A549 (cell line): Measurements from ENCODE around the gene TARDBP. TPM values are rescaled to one million over a fixed set of nuclear protein-coding genes. Genes with fewer than 3 reads are reported as not detected.

Source experiments
- ATAC-seq, 2 experiments: fragments of 200-7000 bp in 1 of 2; fragments of >200 bp in 1 of 2; cut with Nextera tagmentation in 1 of 2; cut with Tn5 transposase in 1 of 2; 3 replicates each; pipeline versions ENCODE4 v1.8.0 to v1.9.1; 2018 to 2020; ENCODE audit warnings: mild to moderate bottlenecking in 1 of 2, moderate library complexity in 1 of 2
- CTCF ChIA-PET: fragments of 300-600 bp; sonication (Branson Sonifier 250); formaldehyde crosslinking; extraction: SDS; loops from one replicate; lab custom pipeline; 2021; ENCODE audit warnings: antibody characterized with exemption, inconsistent platforms; lab: Yijun Ruan, JAX
- POLR2A ChIA-PET: fragments of 350-600 bp; formaldehyde crosslinking; extraction: SDS; loops from one replicate; lab custom pipeline; 2021; ENCODE audit warnings: antibody characterized with exemption, inconsistent platforms; lab: Yijun Ruan, JAX
- DNase-seq, 2 experiments: peaks; one replicate each; pipeline versions ENCODE4 v3.0.0 to v3.0.0-alpha.2; 2011 to 2016; ENCODE audit warnings: low read depth in 1 of 2, low spot score in 1 of 2
- FAIRE-seq: peaks from 2 replicates; lab custom pipeline; 2011; peaks lifted over from hg19 to GRCh38; lab: Jason Lieb, UNC
- H3K27ac ChIP-seq, 2 experiments: fragments of >200 bp; sonication (Bioruptor Twin); formaldehyde crosslinking; 3 replicates each; pipeline ENCODE4 v1.5.1; 2016 to 2017
- H3K4me1 ChIP-seq: fragments of >200 bp; sonication (Bioruptor Twin); formaldehyde crosslinking; 3 replicates; pipeline ENCODE4 v1.6.1; 2016
- H3K4me2 ChIP-seq: fragments of >200 bp; sonication (Bioruptor Twin); formaldehyde crosslinking; 3 replicates; pipeline ENCODE4 v1.6.1; 2016
- H3K4me3 ChIP-seq: fragments of >200 bp; sonication (Bioruptor Twin); formaldehyde crosslinking; 3 replicates; pipeline ENCODE4 v1.5.1; 2016
- H3K9me3 ChIP-seq: fragments of >200 bp; sonication (Bioruptor Twin); formaldehyde crosslinking; 3 replicates; pipeline ENCODE4 v1.6.1; 2016
- CBX2 ChIP-seq: fragments of 200-600 bp; sonication (generic); IDR thresholded peaks from 2 replicates; pipeline ENCODE4 v1.6.1; 2016; ENCODE audit warnings: low read depth, mild to moderate bottlenecking, borderline replicate concordance
- CHD2 ChIP-seq: fragments of 150-350 bp; IDR thresholded peaks from 2 replicates; pipeline ENCODE4 v1.6.1; 2014; ENCODE audit warnings: low read length; ENCODE audit not compliant: partially characterized antibody
- EHF ChIP-seq: fragments of 250-450 bp; sonication (Bioruptor Pico); IDR thresholded peaks from 2 replicates; pipeline ENCODE4 v1.5.0; 2020; ENCODE audit warnings: mild to moderate bottlenecking
- EHMT2 ChIP-seq: fragments of 200-600 bp; sonication (generic); IDR thresholded peaks from 2 replicates; pipeline ENCODE4 v1.6.1; 2016; ENCODE audit warnings: antibody characterized with exemption, low read depth, mild to moderate bottlenecking, moderate library complexity
- GATA3 ChIP-seq: IDR thresholded peaks from 2 replicates; pipeline ENCODE4 v1.6.1; 2012; ENCODE audit warnings: borderline replicate concordance
- HDAC2 ChIP-seq: fragments of 200-600 bp; sonication (generic); IDR thresholded peaks from 2 replicates; pipeline ENCODE4 v1.6.1; 2016
- HEYL ChIP-seq: fragments of 250-450 bp; sonication (Bioruptor Pico); IDR thresholded peaks from 2 replicates; pipeline ENCODE4 v1.8.0; 2021; ENCODE audit warnings: mild to moderate bottlenecking, moderate library complexity
- JUNB ChIP-seq: fragments of >200 bp; sonication (Bioruptor Twin); formaldehyde crosslinking; IDR thresholded peaks from 2 replicates; pipeline ENCODE4 v1.6.1; 2016
- NR3C1 ChIP-seq: fragments of >200 bp; sonication (Bioruptor Twin); formaldehyde crosslinking; IDR thresholded peaks from 3 replicates; pipeline ENCODE4 v1.6.1; 2017
- PHF8 ChIP-seq: fragments of 200-600 bp; sonication (generic); IDR thresholded peaks from 2 replicates; pipeline ENCODE4 v1.6.1; 2016; ENCODE audit warnings: low read depth, mild to moderate bottlenecking, antibody characterized with exemption, moderate library complexity, borderline replicate concordance
- POLR2A ChIP-seq: IDR thresholded peaks from 2 replicates; pipeline ENCODE4 v1.6.1; 2012; ENCODE audit warnings: mild to moderate bottlenecking, low read length
- RCOR1 ChIP-seq: fragments of 150-350 bp; IDR thresholded peaks from 2 replicates; pipeline ENCODE4 v1.6.1; 2014; ENCODE audit warnings: antibody characterized with exemption, low read length, low read depth
- SREBF2 ChIP-seq: fragments of 450-650 bp; IDR thresholded peaks from 2 replicates; pipeline ENCODE4 v1.6.1; 2014; ENCODE audit warnings: mild to moderate bottlenecking, moderate library complexity
- TFCP2L1 ChIP-seq: fragments of 250-450 bp; sonication (Bioruptor Pico); IDR thresholded peaks from 2 replicates; pipeline ENCODE4 v1.5.0; 2021; ENCODE audit warnings: mild to moderate bottlenecking
- TP53 ChIP-seq: fragments of 250-450 bp; sonication (Bioruptor Pico); IDR thresholded peaks from 2 replicates; pipeline ENCODE4 v1.5.0; 2021; ENCODE audit warnings: mild to moderate bottlenecking, moderate library complexity
- ZC3H11A ChIP-seq: fragments of 450-650 bp; IDR thresholded peaks from 2 replicates; pipeline ENCODE4 v1.6.1; 2014; ENCODE audit warnings: antibody characterized with exemption, mild to moderate bottlenecking
- ZSCAN20 ChIP-seq: fragments of 250-450 bp; sonication (Bioruptor Pico); IDR thresholded peaks from 2 replicates; pipeline ENCODE4 v1.8.0; 2022; ENCODE audit warnings: mild to moderate bottlenecking, moderate library complexity
- WGBS: methylation state at CpG from one replicate; pipeline ENCODE4 v1.1.6; 2017; ENCODE audit errors: missing lambda C conversion rate; 5-methylcytosine and 5-hydroxymethylcytosine counted together
- polyA plus RNA-seq, 4 experiments: library from polyadenylated mRNA; depleted of rRNA in 3 of 4; stranded (reverse); fragments of >200 nt; fragmentation: RNase III in 1 of 4; extraction: RNeasy Plus Mini Kit Qiagen cat#74134 plus additional on column Dnase treatment in 1 of 4; gene quantifications; 2 replicates in 3 of 4; 3 replicates in 1 of 4; pipeline ENCODE4 v1.2.3, GENCODE V29; 2011 to 2017
- TF ChIP-seq, protein P1 (sequence below): IDR thresholded peaks from 2 replicates; pipeline ENCODE4 v1.6.1; 2012

The TARDBP gene
- polyA plus RNA-seq, 2 of the 4 experiments (the other 2 are of a cell fraction), result 264 to 299 TPM

- Histone ChIP-seq H3K4me2 (no peak overlapping the region), H3K4me1 (no peaks in the 10 kb centered on the region), H3K27ac (no peak overlapping the region), H3K4me3 (no peak overlapping the region), H3K9me3 (no peaks in the 10 kb centered on the region)
- no peak for ATAC-seq
- POLR2A ChIA-PET, result no interaction called here
- WGBS, result 59% methylated on average over 13 of the region's 14 CpGs
- no peak for TF ChIP-seq HDAC2
- no peak for TF ChIP-seq ZSCAN20
- no peak for FAIRE-seq
- DNase-seq, result no peak
- CTCF ChIA-PET, result interaction anchor here (2.2 kb wide), 1 partner anchor 9 kb away, joined by 8 read pairs; no protein-coding TSS in a partner anchor
Observed at GRCh38 chr1:10969267-10969970, 43.0 kb upstream of the TARDBP start.

GRCh38 chr1:10969971-10970332 is 42.5 kb upstream of the TARDBP start:
- FAIRE-seq (no peak), DNase-seq (no peak), ATAC-seq (no peak)
- Histone ChIP-seq H3K4me3 (no peak overlapping the region), H3K4me1 (no peaks in the 10 kb centered on the region)
- POLR2A ChIA-PET, result no interaction called here
- 42% methylated on average over 2 of the region's 2 CpGs for WGBS
- no peak for TF ChIP-seq HEYL (CRISPR knock-in tag)
- no peak for TF ChIP-seq EHMT2
- TF ChIP-seq ZC3H11A, result no peak
- no peak for TF ChIP-seq JUNB
- no peak for TF ChIP-seq GATA3
- TF ChIP-seq RCOR1, result no peak
- TF ChIP-seq ZSCAN20, result no peak
- TF ChIP-seq HDAC2, result no peak
- no peak for TF ChIP-seq CBX2
- no peak for TF ChIP-seq SREBF2
- TF ChIP-seq POLR2A, result no peak
- TF ChIP-seq TP53 (CRISPR knock-in tag), result no peak
- TF ChIP-seq, protein P1, sequence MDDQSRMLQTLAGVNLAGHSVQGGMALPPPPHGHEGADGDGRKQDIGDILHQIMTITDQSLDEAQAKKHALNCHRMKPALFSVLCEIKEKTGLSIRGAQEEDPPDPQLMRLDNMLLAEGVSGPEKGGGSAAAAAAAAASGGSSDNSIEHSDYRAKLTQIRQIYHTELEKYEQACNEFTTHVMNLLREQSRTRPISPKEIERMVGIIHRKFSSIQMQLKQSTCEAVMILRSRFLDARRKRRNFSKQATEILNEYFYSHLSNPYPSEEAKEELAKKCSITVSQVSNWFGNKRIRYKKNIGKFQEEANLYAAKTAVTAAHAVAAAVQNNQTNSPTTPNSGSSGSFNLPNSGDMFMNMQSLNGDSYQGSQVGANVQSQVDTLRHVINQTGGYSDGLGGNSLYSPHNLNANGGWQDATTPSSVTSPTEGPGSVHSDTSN, result no peak
- TF ChIP-seq CHD2, result no peak
- TF ChIP-seq, all 56 proteins: peak for 0
- H3K9me3 ChIP-seq, result no peaks in the 10 kb centered on the region
- no peak overlapping the region for H3K27ac ChIP-seq
- CTCF ChIA-PET, result interaction anchor here (2.2 kb wide), 1 partner anchor 10 kb away, joined by 8 read pairs; no protein-coding TSS in a partner anchor
- H3K4me2 ChIP-seq, result no peak overlapping the region

DNA sequence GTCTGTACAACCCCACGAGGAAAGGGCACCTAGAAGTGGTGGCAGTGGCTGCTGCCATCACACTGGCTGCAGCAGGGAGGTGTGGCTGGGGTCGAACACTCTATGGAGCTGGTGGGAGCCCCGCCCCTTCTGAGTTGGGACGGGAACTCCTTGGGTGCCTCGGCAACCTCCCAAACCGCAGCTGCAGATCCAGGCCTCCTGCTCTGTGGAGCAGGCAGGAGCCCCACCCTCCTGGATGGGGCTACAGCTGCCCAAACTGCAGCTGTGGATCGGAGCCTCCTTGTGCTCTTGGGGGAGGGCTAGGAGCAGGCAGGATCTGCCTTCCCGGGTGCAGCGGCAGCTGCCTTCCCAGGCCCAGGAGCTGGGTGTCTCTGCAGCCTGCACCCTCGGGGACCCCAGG is 38.9 kb upstream of the TARDBP start:
- Histone ChIP-seq H3K4me2 (no peak overlapping the region), H3K9me3 (no peaks in the 10 kb centered on the region), H3K4me1 (no peaks in the 10 kb centered on the region), H3K4me3 (no peak overlapping the region), H3K27ac (no peak overlapping the region)
- CTCF ChIA-PET, result interaction anchor here (1.0 kb wide), 1 partner anchor 466 kb away, joined by 4 read pairs; no protein-coding TSS in a partner anchor
- WGBS, result 41% methylated on average over 2 of the region's 10 CpGs
- POLR2A ChIA-PET, result no interaction called here
- DNase-seq, result no peak
- peak in 1 of 2 experiments; percentile 27; a peak in 2 of 6 replicates for ATAC-seq
- no peak for TF ChIP-seq NR3C1
- TF ChIP-seq EHF (CRISPR knock-in tag), result no peak
- TF ChIP-seq PHF8, result no peak
- TF ChIP-seq POLR2A, result no peak
- TF ChIP-seq, all 56 proteins: peak for 0
- FAIRE-seq, result no peak

GRCh38 chr1:10973956-10974881 is 38.2 kb upstream of the TARDBP start:
- Histone ChIP-seq H3K4me2 (no peak overlapping the region), H3K27ac (no peak overlapping the region)
- no peak for TF ChIP-seq TFCP2L1
- no peak for TF ChIP-seq TP53 (CRISPR knock-in tag)
- TF ChIP-seq, all 56 proteins: peak for 0
- H3K4me3 ChIP-seq, result no peak overlapping the region
- FAIRE-seq, result no peak
- no peak for DNase-seq
- ATAC-seq, result no peak; a peak in 1 of 6 replicates
- ChIA-PET POLR2A (no interaction called here), CTCF (interaction anchor here (1.0 kb wide), 1 partner anchor 467 kb away, joined by 4 read pairs; no protein-coding TSS in a partner anchor)
- H3K9me3 ChIP-seq, result no peaks in the 10 kb centered on the region
- 83% methylated on average over 15 of the region's 17 CpGs for WGBS
- H3K4me1 ChIP-seq, result no peaks in the 10 kb centered on the region
